GM12875 (cell line): ENCODE measurements around the gene SEPTIN10.
"Not testable (repeated sequence)": the region's sequence is repeated elsewhere in the genome, so short reads cannot be mapped to it uniquely, and the experiment has no call there.

Experiments used
- H3K4me3 ChIP-seq: one replicate; pipeline ENCODE4 v1.5.1; 2011; ENCODE audit warnings: low read depth, low read length, control low read depth
- TF ChIP-seq, protein P1 (sequence below): IDR thresholded peaks from 2 replicates; pipeline ENCODE4 v1.5.1; 2011; ENCODE audit warnings: low read depth, mild to moderate bottlenecking, control low read depth, inconsistent platforms, low read length, moderate library complexity, borderline replicate concordance; ENCODE audit not compliant: insufficient read depth

SEPTIN10 gene

GRCh38 chr2:109595644-109596043 is 18.1 kb downstream of the SEPTIN10 start:
- TF ChIP-seq, protein P1, sequence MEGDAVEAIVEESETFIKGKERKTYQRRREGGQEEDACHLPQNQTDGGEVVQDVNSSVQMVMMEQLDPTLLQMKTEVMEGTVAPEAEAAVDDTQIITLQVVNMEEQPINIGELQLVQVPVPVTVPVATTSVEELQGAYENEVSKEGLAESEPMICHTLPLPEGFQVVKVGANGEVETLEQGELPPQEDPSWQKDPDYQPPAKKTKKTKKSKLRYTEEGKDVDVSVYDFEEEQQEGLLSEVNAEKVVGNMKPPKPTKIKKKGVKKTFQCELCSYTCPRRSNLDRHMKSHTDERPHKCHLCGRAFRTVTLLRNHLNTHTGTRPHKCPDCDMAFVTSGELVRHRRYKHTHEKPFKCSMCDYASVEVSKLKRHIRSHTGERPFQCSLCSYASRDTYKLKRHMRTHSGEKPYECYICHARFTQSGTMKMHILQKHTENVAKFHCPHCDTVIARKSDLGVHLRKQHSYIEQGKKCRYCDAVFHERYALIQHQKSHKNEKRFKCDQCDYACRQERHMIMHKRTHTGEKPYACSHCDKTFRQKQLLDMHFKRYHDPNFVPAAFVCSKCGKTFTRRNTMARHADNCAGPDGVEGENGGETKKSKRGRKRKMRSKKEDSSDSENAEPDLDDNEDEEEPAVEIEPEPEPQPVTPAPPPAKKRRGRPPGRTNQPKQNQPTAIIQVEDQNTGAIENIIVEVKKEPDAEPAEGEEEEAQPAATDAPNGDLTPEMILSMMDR = no peak
- H3K4me3 ChIP-seq = no peak overlapping the region

GRCh38 chr2:109594246-109594885 is 19.4 kb downstream of the SEPTIN10 start:
- H3K4me3 ChIP-seq = no peak overlapping the region
- TF ChIP-seq, protein P1 = no peak

- TF ChIP-seq, protein P1 = no peak
- H3K4me3 ChIP-seq = no peak overlapping the region
Measured at GRCh38 chr2:109592905-109593304, 20.9 kb downstream of the SEPTIN10 start.

GRCh38 chr2:109591206-109591605 is 22.6 kb downstream of the SEPTIN10 start:
- TF ChIP-seq, protein P1 = no peak
- no peak overlapping the region for H3K4me3 ChIP-seq

GRCh38 chr2:109586687-109587086 is 27.1 kb downstream of the SEPTIN10 start:
- TF ChIP-seq, protein P1 = no peak
- H3K4me3 ChIP-seq = no peak overlapping the region

DNA sequence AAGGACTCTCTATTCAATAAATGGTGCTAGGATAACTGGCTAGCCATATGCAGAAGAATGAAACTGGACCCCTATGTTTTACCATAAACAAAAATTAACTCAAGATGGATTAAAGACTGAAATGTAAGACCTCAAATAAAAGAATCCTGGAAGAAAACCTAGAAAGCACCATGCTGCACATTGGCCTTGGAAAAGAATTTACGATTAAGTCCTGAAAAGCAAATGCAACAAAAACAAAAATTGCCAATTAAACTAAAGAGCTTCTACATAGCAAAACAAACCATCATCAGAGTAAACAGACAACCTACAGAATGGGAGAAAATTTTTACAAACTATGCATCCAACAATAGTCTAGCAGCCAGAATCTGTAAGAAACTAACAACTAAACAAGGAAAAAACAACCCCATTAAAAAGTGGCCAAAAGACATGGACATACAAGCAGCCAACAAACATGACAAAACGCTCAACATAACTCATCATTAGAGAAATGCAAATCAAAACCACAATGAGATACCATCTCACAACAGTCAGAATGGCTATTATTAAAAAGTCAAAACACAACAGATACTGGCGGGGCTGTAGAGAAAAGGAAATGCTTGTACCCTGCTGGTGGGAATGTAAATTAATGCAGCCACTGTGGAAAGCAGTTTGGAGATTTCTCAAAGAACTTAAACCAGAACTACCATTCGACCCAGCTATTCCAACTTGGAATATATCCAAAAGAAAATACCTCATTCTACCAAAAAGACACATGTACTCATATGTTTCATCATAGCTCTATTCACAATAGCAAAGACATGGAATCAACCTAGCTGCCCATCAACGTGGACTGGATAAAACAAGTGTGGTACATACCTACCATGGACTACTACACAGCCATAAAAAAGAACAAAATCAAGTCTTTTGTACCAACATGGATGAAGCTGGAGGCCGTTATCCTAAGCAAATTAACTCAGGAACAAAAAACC is 30.6 kb downstream of the SEPTIN10 start:
- H3K4me3 ChIP-seq = no peak overlapping the region
- TF ChIP-seq, protein P1 = peak; percentile 11; the same call in 1 of the 2 replicates

- not testable (repeated sequence) for H3K4me3 ChIP-seq
Measured at GRCh38 chr2:109577630-109578029, 36.1 kb downstream of the SEPTIN10 start.
